Tibial nerve (tissue), 4 donors: ENCODE measurements around the gene MAP4K3. TPM values are rescaled to one million over a fixed set of nuclear protein-coding genes. Genes with fewer than 3 reads are reported as not detected.

Experiments used
- DNase-seq, 2 donors: peaks; one replicate each; pipeline ENCODE4 v3.0.0-alpha.2; 2019; ENCODE audit warnings: low spot score in 2 of 2
- H3K27ac ChIP-seq, 4 donors: fragments of 200-600 bp; sonication (generic) in 3 of 4; one replicate each; pipeline ENCODE4 v1.5.1; 2017 to 2019; ENCODE audit warnings: mild to moderate bottlenecking in 1 of 4
- H3K27me3 ChIP-seq, 2 donors: fragments of 200-600 bp; sonication (generic) in 1 of 2; one replicate each; pipeline versions ENCODE4 v1.5.1 to v1.6.0; 2017 to 2019
- H3K36me3 ChIP-seq, 3 donors: fragments of 200-600 bp; sonication (generic); one replicate each; pipeline ENCODE4 v1.5.1; 2018 to 2019
- H3K4me1 ChIP-seq, 4 donors: fragments of 200-600 bp; sonication (generic) in 3 of 4; one replicate each; pipeline ENCODE4 v1.5.1; 2017 to 2019
- H3K4me3 ChIP-seq, 4 donors: fragments of 200-600 bp; sonication (generic) in 3 of 4; one replicate each; pipeline ENCODE4 v1.5.1; 2017 to 2019; ENCODE audit warnings: mild to moderate bottlenecking in 1 of 4, moderate library complexity in 1 of 4
- H3K9me3 ChIP-seq, 4 donors: fragments of 200-600 bp; sonication (generic) in 3 of 4; one replicate each; pipeline ENCODE4 v1.5.1; 2017 to 2019
- CTCF ChIP-seq, 5 experiments: fragments of 200-600 bp in 3 of 5; fragments of 450-650 bp in 2 of 5; sonication (generic) in 3 of 5; IDR thresholded peaks; one replicate each; pipeline ENCODE4 v1.5.1; 2016 to 2019; ENCODE audit warnings: antibody characterized with exemption in 5 of 5, mild to moderate bottlenecking in 3 of 5, moderate library complexity in 2 of 5
- EP300 ChIP-seq, 2 donors: sonication (generic); formaldehyde crosslinking; IDR thresholded peaks; one replicate each; pipeline ENCODE4 v1.6.1; 2017; ENCODE audit warnings: antibody characterized with exemption in 2 of 2, mild to moderate bottlenecking in 1 of 2
- POLR2A ChIP-seq, 2 donors: fragments of 450-650 bp; IDR thresholded peaks; one replicate each; pipeline ENCODE4 v1.6.1; 2017; ENCODE audit warnings: antibody characterized with exemption in 2 of 2, mild to moderate bottlenecking in 2 of 2, moderate library complexity in 2 of 2
- WGBS, 2 donors: methylation state at CpG; one replicate each; pipeline ENCODE4 v1.1.5; 2018; 5-methylcytosine and 5-hydroxymethylcytosine counted together
- total RNA-seq, 4 donors: library from RNA; depleted of rRNA; stranded (reverse); fragments of >200 nt; gene quantifications; one replicate each; pipeline ENCODE4 v1.1.0, GENCODE V29; 2016

MAP4K3 gene
- total RNA-seq, 4 donors from 2014 or later = 54.4 to 102 (median 60.2) TPM

GRCh38 chr2:39421354-39421753, 15.7 kb downstream of the MAP4K3 start:
- peaks cover 0 to 45% (median 10%) of the 10 kb centered on the region in 4 donors for H3K4me1 ChIP-seq
- no peaks in the 10 kb centered on the region for H3K9me3 ChIP-seq
- 99 to 100% methylated on average over 2 of the region's 2 CpGs for WGBS, 2 donors
- TF ChIP-seq POLR2A (IDR thresholded peaks at IDR 0.05) (no peak), EP300 (IDR thresholded peaks at IDR 0.05) (no peak), CTCF (IDR thresholded peaks at IDR 0.05) (no peak)
- no peak for DNase-seq
- no peaks in the 10 kb centered on the region for H3K27me3 ChIP-seq
- H3K4me3 ChIP-seq = no peak overlapping the region
- no peaks in the 10 kb centered on the region for H3K36me3 ChIP-seq
- H3K27ac ChIP-seq = no peak overlapping the region

GRCh38 chr2:39419282-39420223, 17.5 kb downstream of the MAP4K3 start:
- H3K9me3 ChIP-seq = no peaks in the 10 kb centered on the region
- H3K27ac ChIP-seq = no peak overlapping the region
- no peak overlapping the region for H3K4me3 ChIP-seq
- WGBS, 2 donors = 74 to 78% methylated on average over 6 of the region's 6 CpGs
- H3K4me1 ChIP-seq = peaks cover 0 to 50% (median 10%) of the 10 kb centered on the region in 4 donors
- no peaks in the 10 kb centered on the region for H3K27me3 ChIP-seq
- TF ChIP-seq CTCF (IDR thresholded peaks at IDR 0.05) (no peak), EP300 (IDR thresholded peaks at IDR 0.05) (no peak), POLR2A (IDR thresholded peaks at IDR 0.05) (no peak)
- DNase-seq = no peak
- no peaks in the 10 kb centered on the region for H3K36me3 ChIP-seq

- H3K4me3 ChIP-seq = no peak overlapping the region
- no peak for DNase-seq
- 91% methylated on average over 5 of the region's 5 CpGs for WGBS, 2 donors
- TF ChIP-seq EP300 (IDR thresholded peaks at IDR 0.05) = no peak
- no peak for TF ChIP-seq POLR2A (IDR thresholded peaks at IDR 0.05)
- H3K27ac ChIP-seq = no peak overlapping the region
- H3K36me3 ChIP-seq = no peaks in the 10 kb centered on the region
- H3K4me1 ChIP-seq = peaks cover 0 to 48% (median 10%) of the 10 kb centered on the region in 4 donors
- no peaks in the 10 kb centered on the region for H3K9me3 ChIP-seq
- H3K27me3 ChIP-seq = no peaks in the 10 kb centered on the region
Measured at GRCh38 chr2:39418491-39418890, 18.6 kb downstream of the MAP4K3 start.

GRCh38 chr2:39416140-39416539, 20.9 kb downstream of the MAP4K3 start:
- Histone ChIP-seq H3K4me3 (no peak overlapping the region), H3K4me1 (peaks cover 0 to 54% (median 12%) of the 10 kb centered on the region in 4 donors), H3K27me3 (no peaks in the 10 kb centered on the region), H3K27ac (no peak overlapping the region), H3K9me3 (no peaks in the 10 kb centered on the region), H3K36me3 (no peaks in the 10 kb centered on the region)
- TF ChIP-seq POLR2A (IDR thresholded peaks at IDR 0.05) (no peak), EP300 (IDR thresholded peaks at IDR 0.05) (no peak), CTCF (IDR thresholded peaks at IDR 0.05) (no peak)
- 19 to 23% methylated on average over 2 of the region's 2 CpGs for WGBS, 2 donors
- no peak for DNase-seq

- WGBS, 2 donors = 80 to 90% methylated on average over 4 of the region's 4 CpGs
- peak overlapping the region in 1 of 4 donors; percentile 6 for H3K27ac ChIP-seq
- TF ChIP-seq CTCF (IDR thresholded peaks at IDR 0.05) (no peak), EP300 (IDR thresholded peaks at IDR 0.05) (no peak), POLR2A (IDR thresholded peaks at IDR 0.05) (no peak)
Measured at GRCh38 chr2:39413063-39413737, 23.9 kb downstream of the MAP4K3 start.

More at GRCh38 chr2:39413063-39413737, 23.9 kb downstream of the MAP4K3 start:
- no peaks in the 10 kb centered on the region for H3K36me3 ChIP-seq
- DNase-seq = no peak
- peaks cover 0 to 54% (median 19%) of the 10 kb centered on the region in 4 donors for H3K4me1 ChIP-seq
- no peaks in the 10 kb centered on the region for H3K27me3 ChIP-seq
- no peak overlapping the region for H3K4me3 ChIP-seq
- no peaks in the 10 kb centered on the region for H3K9me3 ChIP-seq
